HK-2 (cell line): ENCODE measurements around the gene FEZF1.

ENCODE experiments used
- DNase-seq: peaks from one replicate; pipeline ENCODE4 v3.0.0-alpha.2; 2018; ENCODE audit not compliant: unreplicated experiment

FEZF1 gene

GRCh38 chr7:122268101-122268500 lies 36.4 kb downstream of the FEZF1 start:
- DNase-seq, result no peak

- DNase-seq, result no peak
These were observed 42.3 kb downstream of the FEZF1 start for GRCh38 chr7:122262246-122262645.

- no peak for DNase-seq
These were observed 43.1 kb downstream of the FEZF1 start for GRCh38 chr7:122261442-122261841.

GRCh38 chr7:122261016-122261415 lies 43.5 kb downstream of the FEZF1 start:
- no peak for DNase-seq

GRCh38 chr7:122260336-122260735 lies 44.2 kb downstream of the FEZF1 start:
- DNase-seq, result no peak

GRCh38 chr7:122258971-122259370 lies 45.6 kb downstream of the FEZF1 start:
- DNase-seq, result no peak

- DNase-seq, result no peak
These were observed 47.5 kb downstream of the FEZF1 start for GRCh38 chr7:122257056-122257455.

- no peak for DNase-seq
These were observed 48.5 kb downstream of the FEZF1 start for GRCh38 chr7:122256046-122256445.

GRCh38 chr7:122255454-122255853 lies 49.1 kb downstream of the FEZF1 start:
- DNase-seq, result no peak
